Measurements from ENCODE around the gene SNCA.

SNCA gene

GRCh38 chr4:89746377-89746776, 90.6 kb downstream of the SNCA start:
- no peaks in the 10 kb centered on the region for H3K27me3 ChIP-seq (ENCODE audit: insufficient read depth, low read length)
- H4K20me1 ChIP-seq (ENCODE audit: insufficient read depth, low read length) = no peaks in the 10 kb centered on the region
- TF ChIP-seq CTCF (IDR thresholded peaks at IDR 0.05; ENCODE audit: low read length) (no peak), EZH2 (IDR thresholded peaks at IDR 0.05; ENCODE audit: borderline replicate concordance, low read length) (no peak)
- no peaks in the 10 kb centered on the region for H3K4me1 ChIP-seq (ENCODE audit: insufficient read depth, low read length, severe bottlenecking)
- H3K9me2 ChIP-seq (ENCODE audit: low read depth, low read length) = no peaks in the 10 kb centered on the region
- H3K27ac ChIP-seq (ENCODE audit: low read depth, low read length, poor library complexity, severe bottlenecking) = no peak overlapping the region
- H3K36me3 ChIP-seq (ENCODE audit: insufficient read depth, low read length) = no peaks in the 10 kb centered on the region
- H3K4me3 ChIP-seq (ENCODE audit: low read depth, low read length, poor library complexity, severe bottlenecking) = no peak overlapping the region
- no peaks in the 10 kb centered on the region for H3K9me3 ChIP-seq (ENCODE audit: low read length)
- no peaks in the 10 kb centered on the region for H3K79me2 ChIP-seq (ENCODE audit: insufficient read depth, low read length)
- no peak overlapping the region for H3K4me2 ChIP-seq (ENCODE audit: low read length)
- no peak overlapping the region for H2AFZ ChIP-seq (ENCODE audit: low read length)
- no peaks in the 10 kb centered on the region for H3F3A ChIP-seq (ENCODE audit: insufficient read depth, low read length)
- H3K9ac ChIP-seq (ENCODE audit: low read length) = no peak overlapping the region

- H3K79me2 ChIP-seq (ENCODE audit: insufficient read depth, low read length) = no peaks in the 10 kb centered on the region
- no peaks in the 10 kb centered on the region for H4K20me1 ChIP-seq (ENCODE audit: insufficient read depth, low read length)
- no peak overlapping the region for H3K4me3 ChIP-seq (ENCODE audit: low read depth, low read length, poor library complexity, severe bottlenecking)
- no peaks in the 10 kb centered on the region for H3K9me3 ChIP-seq (ENCODE audit: low read length)
- TF ChIP-seq EZH2 (IDR thresholded peaks at IDR 0.05; ENCODE audit: borderline replicate concordance, low read length) (no peak), CTCF (IDR thresholded peaks at IDR 0.05; ENCODE audit: low read length) (no peak)
- no peak overlapping the region for H3K9ac ChIP-seq (ENCODE audit: low read length)
- H3K27ac ChIP-seq (ENCODE audit: low read depth, low read length, poor library complexity, severe bottlenecking) = no peak overlapping the region
- no peaks in the 10 kb centered on the region for H3F3A ChIP-seq (ENCODE audit: insufficient read depth, low read length)
- no peaks in the 10 kb centered on the region for H3K36me3 ChIP-seq (ENCODE audit: insufficient read depth, low read length)
- H3K4me2 ChIP-seq (ENCODE audit: low read length) = no peak overlapping the region
- no peaks in the 10 kb centered on the region for H3K9me2 ChIP-seq (ENCODE audit: low read depth, low read length)
- no peaks in the 10 kb centered on the region for H3K27me3 ChIP-seq (ENCODE audit: insufficient read depth, low read length)
- no peaks in the 10 kb centered on the region for H3K4me1 ChIP-seq (ENCODE audit: insufficient read depth, low read length, severe bottlenecking)
- no peak overlapping the region for H2AFZ ChIP-seq (ENCODE audit: low read length)
Measured at GRCh38 chr4:89745708-89746107, 91.3 kb downstream of the SNCA start.

GRCh38 chr4:89744914-89745313, 92.0 kb downstream of the SNCA start:
- TF ChIP-seq EZH2 (IDR thresholded peaks at IDR 0.05; ENCODE audit: borderline replicate concordance, low read length) (no peak), CTCF (IDR thresholded peaks at IDR 0.05; ENCODE audit: low read length) (no peak)

More at GRCh38 chr4:89744914-89745313, 92.0 kb downstream of the SNCA start:
- H3K9ac ChIP-seq (ENCODE audit: low read length) = no peak overlapping the region
- no peaks in the 10 kb centered on the region for H4K20me1 ChIP-seq (ENCODE audit: insufficient read depth, low read length)
- no peaks in the 10 kb centered on the region for H3K4me1 ChIP-seq (ENCODE audit: insufficient read depth, low read length, severe bottlenecking)
- no peak overlapping the region for H3K27ac ChIP-seq (ENCODE audit: low read depth, low read length, poor library complexity, severe bottlenecking)
- no peaks in the 10 kb centered on the region for H3K9me3 ChIP-seq (ENCODE audit: low read length)
- H3K9me2 ChIP-seq (ENCODE audit: low read depth, low read length) = no peaks in the 10 kb centered on the region
- no peaks in the 10 kb centered on the region for H3F3A ChIP-seq (ENCODE audit: insufficient read depth, low read length)
- no peaks in the 10 kb centered on the region for H3K79me2 ChIP-seq (ENCODE audit: insufficient read depth, low read length)
- H3K27me3 ChIP-seq (ENCODE audit: insufficient read depth, low read length) = no peaks in the 10 kb centered on the region
- no peaks in the 10 kb centered on the region for H3K36me3 ChIP-seq (ENCODE audit: insufficient read depth, low read length)
- no peak overlapping the region for H3K4me2 ChIP-seq (ENCODE audit: low read length)
- H3K4me3 ChIP-seq (ENCODE audit: low read depth, low read length, poor library complexity, severe bottlenecking) = no peak overlapping the region
- H2AFZ ChIP-seq (ENCODE audit: low read length) = no peak overlapping the region
